GM18507 (cell line): ENCODE data around the gene H6PD.

Experiments used
- DNase-seq: peaks from one replicate; pipeline ENCODE4 v3.0.0; 2011; ENCODE audit warnings: low read depth; ENCODE audit not compliant: insufficient read length; ENCODE audit errors: extremely low spot score
- FAIRE-seq: peaks from 2 replicates; lab custom pipeline; 2011; peaks lifted over from hg19 to GRCh38; lab: Jason Lieb, UNC

The H6PD gene

DNA sequence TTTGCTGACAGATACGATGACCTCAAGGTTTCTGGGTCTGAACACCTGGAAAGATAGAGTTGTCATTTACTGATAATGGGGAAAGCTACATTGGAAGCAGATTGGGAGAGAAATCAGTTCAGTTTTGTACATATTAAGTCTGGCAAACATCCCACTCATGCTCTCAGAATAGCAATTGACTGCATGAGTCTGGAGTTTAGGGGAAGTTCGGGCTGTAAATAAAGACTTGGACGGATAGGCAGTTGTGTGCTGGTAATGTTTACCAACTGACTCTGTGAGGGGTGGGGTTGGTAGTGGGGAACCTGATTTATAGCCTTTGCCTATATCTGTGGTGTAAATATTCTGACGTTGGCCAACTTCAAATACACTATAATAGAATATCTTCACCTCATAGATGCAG, 4.0 kb downstream of the H6PD start:
- DNase-seq (no peak), FAIRE-seq (no peak)

DNA sequence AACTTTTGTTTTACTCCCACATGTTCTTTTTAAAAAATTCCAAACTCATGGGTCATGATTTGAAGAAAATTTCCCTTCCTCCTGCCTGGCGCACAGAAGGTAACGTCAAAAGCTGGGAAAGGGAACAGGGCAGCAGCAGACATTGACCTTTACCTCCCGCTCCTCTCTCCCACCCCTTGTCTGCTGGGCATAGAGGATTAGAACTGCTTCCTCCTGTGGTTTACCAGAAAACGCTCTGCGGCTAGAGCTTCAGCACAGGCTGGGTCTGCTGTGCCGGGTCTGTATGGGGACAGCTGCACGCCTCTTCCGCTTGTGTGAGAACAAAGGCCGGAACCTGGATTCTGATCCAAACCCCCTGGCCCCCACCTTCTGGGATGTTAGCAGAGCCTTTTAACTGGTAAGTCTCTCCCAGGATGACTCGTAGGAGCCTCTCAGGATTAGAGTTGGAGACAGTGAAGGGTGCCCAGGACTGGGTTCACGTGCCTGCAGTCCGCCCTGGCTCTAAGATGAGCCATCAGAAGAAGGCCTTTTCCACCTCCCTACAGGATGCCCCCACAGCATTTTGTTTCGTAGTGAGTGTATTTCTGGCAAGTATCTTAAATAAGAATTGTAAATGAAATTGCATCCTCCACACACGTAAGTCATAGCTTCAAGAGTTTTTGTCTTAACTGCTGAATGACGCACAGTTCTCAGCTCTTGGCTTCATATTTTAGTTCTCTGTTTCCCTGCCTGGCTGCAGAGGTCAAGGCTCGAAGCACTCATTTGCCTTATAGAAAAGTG, 5.2 kb downstream of the H6PD start:
- peak; percentile 84 for FAIRE-seq
- no peak for DNase-seq

DNA sequence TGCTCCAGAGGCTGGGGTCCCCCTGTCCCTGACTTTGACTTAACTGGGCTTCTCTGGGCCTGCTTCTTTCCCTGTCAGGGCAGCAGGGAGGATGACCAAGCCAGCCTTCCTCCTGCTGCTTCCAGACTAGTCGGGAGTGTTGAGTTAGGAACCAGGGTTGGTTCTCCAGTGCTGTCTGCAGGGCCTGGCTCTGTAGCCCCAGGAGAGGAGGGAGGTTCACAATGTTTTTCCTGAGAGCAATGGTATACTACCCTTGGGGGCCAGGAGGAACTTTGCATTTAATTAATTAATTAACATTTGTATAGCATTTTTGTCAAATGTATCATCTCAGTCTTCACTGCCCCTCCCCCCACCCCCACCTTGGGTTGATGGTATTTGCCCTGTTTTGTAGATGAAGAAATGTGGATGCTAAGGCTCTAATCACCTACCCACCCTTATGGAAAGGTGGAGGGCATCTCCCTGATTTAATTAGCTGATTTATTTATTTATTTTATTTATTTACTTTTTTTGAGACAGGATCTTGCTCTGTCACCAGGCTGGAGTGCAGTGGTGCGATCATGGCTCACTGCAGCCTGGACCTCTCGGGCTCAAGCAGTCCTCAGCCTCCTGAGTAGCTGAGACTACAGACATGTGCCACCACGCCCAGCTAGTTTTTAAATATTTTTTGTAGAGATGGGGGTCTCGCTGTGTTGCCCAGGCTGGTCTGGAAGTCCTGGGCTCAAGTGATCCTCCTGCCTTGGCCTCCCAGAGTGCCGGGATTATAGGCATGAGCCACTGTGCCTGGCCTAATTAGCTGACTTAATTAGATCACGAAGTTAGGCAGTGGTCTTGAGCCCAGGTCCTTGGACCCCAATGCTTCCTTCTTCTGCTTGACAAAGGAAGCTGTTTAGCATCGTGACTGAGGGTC, 6.6 kb downstream of the H6PD start:
- FAIRE-seq, result no peak
- DNase-seq, result no peak

DNA sequence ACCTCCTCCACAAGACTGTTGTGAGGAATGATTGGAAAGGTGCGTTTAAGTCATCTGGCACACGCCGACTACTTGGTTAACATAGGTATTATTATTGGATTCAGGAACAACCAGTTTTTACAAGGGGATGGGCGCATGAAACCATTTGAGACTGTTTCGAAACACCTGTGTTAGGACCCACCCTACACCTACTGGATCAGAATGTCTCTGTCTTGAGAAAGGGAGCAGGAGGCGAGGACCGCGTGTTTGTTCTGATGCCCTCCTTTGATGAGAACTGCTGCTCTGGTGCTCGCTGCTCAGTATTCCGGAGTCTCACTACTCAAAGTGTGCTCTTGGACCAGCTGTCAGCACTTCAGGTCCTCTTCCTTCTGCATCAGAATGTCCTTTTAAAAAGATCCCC, 7.3 kb downstream of the H6PD start:
- FAIRE-seq (no peak), DNase-seq (no peak)

DNA sequence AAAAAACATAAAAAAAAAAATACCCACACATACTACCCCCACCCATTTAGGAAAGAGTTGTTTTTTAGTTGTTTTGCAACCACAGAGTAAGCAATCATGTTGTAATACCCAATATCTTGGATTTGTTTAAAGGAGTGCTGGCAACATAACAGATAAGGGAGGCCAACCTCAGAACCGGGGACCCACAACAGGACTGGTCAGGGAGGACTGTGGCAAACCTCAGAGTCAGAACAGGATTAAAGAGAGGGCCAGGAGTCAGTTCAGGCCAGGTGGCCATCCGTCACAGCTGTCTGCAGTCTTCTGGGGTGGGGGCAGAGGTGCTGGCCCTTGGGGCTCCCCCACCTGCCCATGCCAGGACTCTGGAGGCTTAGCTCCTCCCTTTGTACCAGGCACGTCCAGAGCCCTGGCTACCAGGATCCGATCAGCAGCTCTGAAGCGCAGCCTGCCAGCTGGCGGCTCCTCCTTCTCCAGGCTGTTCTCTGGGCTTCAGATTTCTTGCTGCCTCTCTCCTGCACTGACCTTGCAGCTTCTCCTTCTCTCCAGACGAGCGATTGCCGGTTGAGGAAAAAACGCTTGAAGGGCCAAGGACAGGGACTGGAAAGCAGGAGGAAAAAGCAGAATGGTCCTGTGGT, 7.9 kb downstream of the H6PD start:
- DNase-seq (no peak), FAIRE-seq (no peak)

DNA sequence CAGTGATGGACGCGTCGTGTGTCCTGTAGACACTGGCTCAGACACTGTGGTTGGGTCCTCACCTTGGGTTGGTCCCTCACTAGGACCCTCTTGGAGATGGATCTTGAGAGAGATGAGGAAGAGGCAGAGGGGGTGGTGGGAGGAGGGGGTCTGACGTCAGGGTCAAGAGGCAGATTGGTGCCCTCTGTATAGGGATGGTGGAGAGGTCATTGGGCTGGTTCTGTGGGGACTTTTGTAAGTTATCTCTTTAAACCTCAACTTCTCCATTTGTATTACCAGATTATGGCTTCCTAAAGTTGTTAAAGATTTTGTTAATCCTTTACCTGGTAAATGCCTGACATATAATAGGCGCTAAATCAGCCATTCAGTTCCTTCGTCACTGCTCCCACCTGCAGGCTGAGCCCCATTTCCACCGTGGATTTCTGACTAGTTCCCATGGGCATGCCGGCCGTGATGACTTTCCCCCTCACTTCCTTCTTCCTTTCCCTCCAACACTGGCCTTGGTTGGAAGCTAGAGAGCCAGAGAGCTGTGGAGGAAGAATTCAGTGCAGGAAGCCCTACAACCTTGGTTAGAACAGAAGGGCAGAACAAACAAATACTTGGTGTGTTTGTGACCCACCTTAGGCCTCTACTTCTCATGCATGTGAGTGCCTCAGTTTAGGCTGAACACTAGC, 8.6 kb downstream of the H6PD start:
- FAIRE-seq (no peak), DNase-seq (no peak)

DNA sequence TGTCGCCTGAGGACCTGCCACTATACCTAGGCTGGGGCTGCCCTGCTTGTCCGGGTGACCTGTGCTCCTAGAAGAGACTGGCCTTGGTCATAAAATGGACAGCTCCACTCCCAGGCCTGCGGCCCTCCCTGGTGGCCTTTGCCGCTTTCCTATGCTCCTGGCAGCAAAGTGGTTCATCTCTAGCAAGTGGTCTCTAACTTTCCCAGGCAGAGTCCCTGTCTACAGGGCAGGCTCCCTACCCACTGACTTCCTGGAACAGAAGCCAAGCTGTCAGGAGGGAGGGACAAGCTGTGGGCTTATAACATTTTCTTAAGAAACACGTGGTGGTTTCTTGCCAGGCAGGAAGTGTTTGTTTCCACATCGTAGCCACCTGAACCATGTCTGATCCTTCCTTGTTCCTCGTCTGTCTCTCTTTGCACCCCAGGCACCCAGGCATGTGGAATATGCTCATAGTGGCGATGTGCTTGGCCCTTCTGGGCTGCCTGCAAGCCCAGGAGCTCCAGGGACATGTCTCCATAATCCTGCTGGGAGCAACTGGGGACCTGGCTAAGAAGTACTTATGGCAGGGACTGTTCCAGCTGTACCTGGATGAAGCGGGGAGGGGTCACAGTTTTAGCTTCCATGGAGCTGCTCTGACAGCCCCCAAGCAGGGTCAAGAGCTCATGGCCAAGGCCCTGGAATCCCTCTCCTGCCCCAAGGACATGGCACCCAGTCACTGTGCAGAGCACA, 10.1 kb downstream of the H6PD start:
- FAIRE-seq (no peak), DNase-seq (no peak)

DNA sequence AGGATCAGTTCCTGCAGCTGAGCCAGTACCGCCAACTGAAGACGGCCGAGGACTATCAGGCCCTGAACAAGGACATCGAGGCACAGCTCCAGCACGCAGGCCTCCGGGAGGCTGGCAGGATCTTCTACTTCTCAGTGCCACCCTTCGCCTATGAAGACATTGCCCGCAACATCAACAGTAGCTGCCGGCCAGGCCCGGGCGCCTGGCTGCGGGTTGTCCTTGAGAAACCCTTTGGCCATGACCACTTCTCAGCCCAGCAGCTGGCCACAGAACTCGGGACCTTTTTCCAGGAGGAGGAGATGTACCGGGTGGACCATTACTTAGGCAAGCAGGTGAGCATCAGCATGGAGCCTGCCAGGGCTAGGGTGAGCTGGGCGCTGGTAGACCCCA, 10.7 kb downstream of the H6PD start:
- FAIRE-seq, result no peak
- DNase-seq, result no peak

DNA sequence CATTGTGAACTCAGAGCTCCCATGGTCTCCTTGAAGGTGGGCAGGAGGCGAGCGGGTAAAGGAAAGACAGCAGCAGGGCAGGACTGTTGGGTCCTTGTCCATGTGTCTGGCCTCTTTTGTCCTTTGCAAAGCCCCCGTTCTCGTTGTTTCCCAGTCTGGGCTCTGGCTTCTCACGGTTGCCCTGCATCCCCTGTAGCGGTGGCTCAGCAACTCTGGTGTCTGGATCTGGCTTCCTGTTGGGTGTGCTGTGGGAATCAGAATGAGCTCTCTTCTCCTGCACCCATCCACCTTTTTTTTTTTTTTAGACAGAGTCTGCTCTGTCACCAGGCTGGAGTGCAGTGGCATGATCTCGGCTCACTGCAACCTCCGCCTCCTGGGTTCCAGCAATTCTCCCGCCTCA, 11.1 kb downstream of the H6PD start:
- DNase-seq (no peak), FAIRE-seq (no peak)

DNA sequence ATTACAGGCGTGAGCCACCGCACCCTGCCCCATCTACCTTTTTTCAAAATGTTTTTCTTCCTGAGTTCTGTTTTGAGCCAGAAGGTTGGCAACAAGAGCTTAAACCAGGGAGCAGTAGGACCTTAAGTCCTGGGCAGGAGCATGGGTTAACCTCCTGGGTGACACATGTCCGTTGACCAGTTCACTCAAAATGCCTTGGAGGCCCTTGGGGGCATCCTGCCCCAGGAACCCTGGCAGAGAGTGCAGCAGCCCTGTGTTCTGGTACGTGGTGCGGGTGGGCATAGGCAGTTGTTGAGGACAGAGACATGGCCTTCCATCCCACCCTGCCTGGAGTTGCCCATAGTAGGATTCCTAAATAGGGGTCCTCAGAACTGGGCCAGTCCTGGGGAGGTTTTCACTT, 11.6 kb downstream of the H6PD start:
- DNase-seq (no peak), FAIRE-seq (no peak)

DNA sequence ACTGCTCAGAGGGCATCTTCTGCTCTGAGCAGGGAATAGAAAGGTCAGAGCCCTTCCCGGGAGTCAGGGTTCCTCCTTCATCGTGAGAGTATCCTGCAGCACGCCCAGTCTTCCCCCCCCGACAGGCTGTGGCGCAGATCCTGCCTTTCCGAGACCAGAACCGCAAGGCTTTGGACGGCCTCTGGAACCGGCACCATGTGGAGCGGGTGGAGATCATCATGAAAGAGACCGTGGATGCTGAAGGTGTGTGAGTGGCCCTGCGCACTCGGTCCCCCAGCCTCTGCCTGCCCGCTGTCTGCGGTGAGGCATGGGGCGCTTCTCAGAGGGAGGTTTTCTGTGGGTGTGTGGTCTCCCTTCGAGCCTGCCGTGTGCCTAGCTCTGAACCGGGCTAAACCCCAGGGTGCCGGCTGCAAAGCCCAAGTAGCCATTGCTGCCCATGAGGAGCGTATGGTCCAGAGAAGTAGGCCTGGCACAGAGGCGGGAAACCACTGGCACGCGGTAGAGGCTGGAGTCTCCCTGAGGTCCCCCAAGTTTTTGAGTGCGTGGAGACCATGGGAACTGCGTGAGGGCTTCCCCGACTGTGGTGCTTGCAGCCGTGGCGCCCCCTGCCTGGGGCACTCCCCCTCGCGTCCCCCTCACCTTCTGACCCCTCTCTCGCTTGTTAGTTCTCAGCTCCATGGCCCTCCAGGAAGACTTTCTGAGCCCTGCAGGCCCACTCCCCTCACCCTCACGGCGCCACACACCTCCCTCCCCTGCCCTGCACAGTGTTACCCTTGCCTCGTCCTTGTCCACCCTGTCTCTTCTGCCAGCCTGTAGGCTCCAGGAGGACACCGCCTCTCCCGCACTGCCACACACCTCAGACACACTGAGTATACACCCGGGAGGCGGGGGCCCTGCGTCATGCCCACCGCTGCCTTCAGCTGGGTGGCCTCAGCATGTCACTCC, 12.5 kb downstream of the H6PD start:
- DNase-seq, result no peak
- FAIRE-seq, result no peak

DNA sequence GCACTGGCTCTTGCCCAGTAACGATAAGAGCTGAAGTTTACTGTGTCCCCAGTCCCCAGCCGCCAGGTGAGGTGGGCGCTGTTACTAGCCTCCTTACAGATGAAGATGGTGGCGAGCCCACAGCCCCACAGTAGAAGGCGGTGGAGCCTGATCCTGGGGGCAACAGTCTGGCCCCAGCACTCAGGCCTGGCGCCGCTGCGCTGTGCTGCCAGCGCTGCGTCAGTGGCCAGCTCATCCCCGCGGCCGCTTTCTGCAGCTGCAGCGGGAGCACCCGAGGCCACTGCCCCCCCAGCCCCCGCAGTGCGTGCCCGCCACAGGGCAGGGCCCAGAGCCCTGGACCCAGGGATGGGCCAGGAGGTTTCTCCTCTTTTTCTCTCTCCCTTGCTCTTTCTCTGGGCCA, 13.3 kb downstream of the H6PD start:
- DNase-seq, result no peak
- FAIRE-seq, result no peak

DNA sequence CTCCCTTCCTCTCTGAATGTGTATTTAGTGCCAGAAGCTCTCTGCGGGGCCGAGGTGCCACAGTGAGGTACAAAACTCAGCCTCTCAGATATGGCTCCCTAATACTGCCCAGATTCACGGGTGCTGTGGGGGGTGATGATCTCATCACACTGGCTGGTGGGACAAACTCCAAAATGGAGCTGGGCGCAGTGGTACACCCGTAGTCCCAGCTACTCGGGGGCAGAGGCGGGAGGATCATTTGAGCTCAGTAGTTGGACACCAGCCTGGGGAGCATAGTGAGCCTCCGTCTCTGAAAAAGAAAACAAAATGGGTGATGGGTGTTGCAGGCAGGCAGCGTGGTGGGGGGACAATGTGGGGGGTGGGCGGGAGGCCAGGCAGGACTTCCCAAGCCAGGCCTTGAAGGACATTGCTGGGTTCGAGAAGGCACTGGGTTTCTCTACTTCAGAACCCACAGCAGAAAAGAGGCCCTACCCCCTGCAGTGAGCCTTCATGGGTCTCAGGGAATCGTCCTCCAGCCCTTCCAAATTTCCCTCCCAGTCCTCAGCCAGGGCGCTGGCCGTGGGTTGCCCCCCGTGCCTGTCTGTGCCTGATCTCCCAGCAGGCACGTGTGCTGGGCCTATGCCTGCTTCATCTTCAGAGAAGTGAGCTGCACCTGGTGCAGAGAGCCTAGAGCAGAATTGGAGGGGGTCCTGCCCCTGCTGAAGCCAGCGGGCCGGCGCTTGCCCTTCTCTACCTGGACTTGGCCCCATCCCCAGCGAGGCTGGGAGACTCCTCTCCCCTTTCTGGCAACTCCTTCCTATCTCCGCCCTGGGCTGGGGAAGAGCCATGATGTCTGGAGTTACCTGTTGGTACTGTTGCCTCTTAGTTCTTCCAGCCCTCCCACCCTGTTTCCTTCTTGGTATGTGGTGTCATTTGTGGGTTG, 14.0 kb downstream of the H6PD start:
- DNase-seq (no peak), FAIRE-seq (no peak)

DNA sequence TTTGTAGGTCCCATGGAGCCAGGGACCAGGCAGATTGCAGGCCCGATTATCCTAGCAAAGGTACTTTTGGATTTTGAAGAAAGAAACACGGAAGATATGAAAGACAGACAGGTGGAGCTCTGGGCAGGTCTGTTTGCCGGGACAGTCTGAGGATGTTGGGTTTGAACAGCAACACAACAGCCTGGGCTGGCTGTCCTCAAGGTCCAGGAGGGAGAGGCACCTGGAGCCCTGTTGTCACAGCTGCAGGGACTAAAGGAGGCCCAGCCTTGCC, 14.6 kb downstream of the H6PD start:
- FAIRE-seq, result no peak
- no peak for DNase-seq

DNA sequence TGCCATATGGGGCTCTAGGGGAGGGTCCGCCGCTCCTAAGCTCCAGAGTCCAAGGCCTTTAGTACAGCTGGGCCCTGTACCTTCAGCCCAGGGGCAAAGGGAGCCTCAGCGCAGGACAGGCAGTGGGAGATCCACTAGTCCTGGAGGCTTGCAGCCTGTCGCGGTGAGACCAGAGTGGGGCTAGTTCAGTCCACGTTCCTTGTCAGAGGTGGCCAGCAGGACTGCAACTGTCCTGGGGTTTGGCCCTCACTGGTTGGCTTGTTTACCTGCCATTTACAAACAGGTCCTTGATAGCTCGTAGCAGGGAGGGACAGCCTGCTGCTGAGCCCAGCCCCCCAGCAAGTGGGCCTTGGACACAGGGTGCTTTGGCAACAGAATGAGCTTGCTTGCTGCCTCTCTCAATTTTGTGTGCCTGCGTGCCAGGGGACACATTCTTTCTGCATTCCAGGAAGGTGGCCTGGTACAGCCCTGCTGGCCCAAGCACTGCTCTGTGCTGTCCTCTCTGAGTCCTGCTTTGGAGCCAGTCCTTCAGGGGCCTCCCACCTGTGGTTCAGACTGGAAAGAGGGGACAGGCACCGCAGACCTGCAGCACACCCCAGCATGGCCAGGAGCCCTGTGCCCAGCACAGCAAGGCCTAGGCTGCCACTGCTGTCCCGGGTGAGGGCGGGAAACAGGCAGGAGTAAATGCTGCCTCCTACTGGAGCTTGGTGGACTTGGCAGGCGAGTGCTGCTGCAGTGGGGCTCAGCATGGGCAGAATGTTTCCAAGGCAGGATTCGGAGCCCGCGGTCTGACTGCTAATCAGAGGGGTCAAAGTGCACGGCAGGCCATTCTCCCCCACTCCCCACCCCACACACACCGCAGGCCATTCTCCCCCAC, 15.2 kb downstream of the H6PD start:
- FAIRE-seq, result peak; percentile 29
- no peak for DNase-seq
